HL-60 (cell line): Measurements from ENCODE around the gene VIPR2.

Experiments
- CTCF ChIP-seq: IDR thresholded peaks from one replicate; pipeline ENCODE4 v1.5.1; 2011; ENCODE audit warnings: low read length, control low read depth, inconsistent platforms; ENCODE audit not compliant: insufficient read depth
- GABPA ChIP-seq: IDR thresholded peaks from 2 replicates; pipeline ENCODE4 v1.6.1; 2012; ENCODE audit warnings: low read depth
- REST ChIP-seq: IDR thresholded peaks from 2 replicates; pipeline ENCODE4 v1.6.1; 2012; ENCODE audit warnings: low read depth; ENCODE audit not compliant: insufficient replicate concordance

- TF ChIP-seq CTCF: no peak
- TF ChIP-seq REST: no peak
- no peak for TF ChIP-seq GABPA
These were observed 77.7 kb downstream of the VIPR2 start for GRCh38 chr7:159066816-159067575.
